ENCODE measurements around the gene ARRDC5.

- no peak for TF ChIP-seq CTCF (IDR thresholded peaks at IDR 0.05; ENCODE audit: low read depth, low read length, poor library complexity, severe bottlenecking)
- TF ChIP-seq EZH2phosphoT487 (IDR thresholded peaks at IDR 0.05; ENCODE audit: borderline replicate concordance, low read length), result no peak
Measured at GRCh38 chr19:4913996-4914735, 11.5 kb upstream of the ARRDC5 start.

All from DOHH2 (cell line).